Common myeloid progenitor, CD34-positive (primary cell): Measurements from ENCODE around the gene CDPF1.
"Not testable (repeated sequence)": the region's sequence is repeated elsewhere in the genome, so short reads cannot be mapped to it uniquely, and the experiment has no call there.

Experiments
- CTCF ChIA-PET: fragments of 350-600 bp; sonication (Branson Sonifier 250); formaldehyde crosslinking; loops from one replicate; lab custom pipeline; 2021; ENCODE audit warnings: antibody characterized with exemption; lab: Charles Lee
- POLR2A ChIA-PET: fragments of 350-600 bp; sonication (Branson Sonifier 250); formaldehyde crosslinking; loops from one replicate; lab custom pipeline; 2021; ENCODE audit warnings: antibody characterized with exemption; lab: Charles Lee
- DNase-seq, 3 donors: peaks; one replicate each; pipeline versions ENCODE4 v3.0.0 to v3.0.0-alpha.2; 2013
- H3K27ac ChIP-seq, 2 experiments: 1 replicate in 1 of 2; 2 replicates in 1 of 2; pipeline ENCODE4 v1.7.0; 2013; ENCODE audit warnings: inconsistent platforms in 2 of 2, low read length in 2 of 2, mild to moderate bottlenecking in 2 of 2, low read depth in 1 of 2, moderate library complexity in 1 of 2; ENCODE audit not compliant: severe bottlenecking in 2 of 2, insufficient read depth in 1 of 2, poor library complexity in 1 of 2
- H3K27me3 ChIP-seq, 5 experiments: replicated peaks in 2 of 5; 1 replicate in 3 of 5; 2 replicates in 2 of 5; pipeline versions ENCODE4 v1.6.1 to v1.7.0; 2013; ENCODE audit warnings: low read length in 4 of 5, mild to moderate bottlenecking in 2 of 5, moderate library complexity in 2 of 5, inconsistent platforms in 1 of 5; ENCODE audit not compliant: insufficient read depth in 5 of 5, control insufficient read depth in 4 of 5
- H3K36me3 ChIP-seq, 4 experiments: 1 replicate in 2 of 4; 2 replicates in 2 of 4; pipeline versions ENCODE4 v1.6.1 to v1.7.0; 2013; ENCODE audit warnings: low read length in 3 of 4, control low read depth in 1 of 4, mild to moderate bottlenecking in 1 of 4; ENCODE audit not compliant: control insufficient read depth in 4 of 4, insufficient read depth in 4 of 4
- H3K4me1 ChIP-seq, 4 experiments: 1 replicate in 3 of 4; 2 replicates in 1 of 4; pipeline versions ENCODE4 v1.6.1 to v1.7.1; 2013; ENCODE audit warnings: low read length in 3 of 4, mild to moderate bottlenecking in 3 of 4, control low read depth in 1 of 4, inconsistent platforms in 1 of 4, moderate library complexity in 1 of 4; ENCODE audit not compliant: control insufficient read depth in 4 of 4, insufficient read depth in 4 of 4; ENCODE audit errors: control extremely low read depth in 1 of 4
- H3K4me3 ChIP-seq, 7 experiments: 1 replicate in 4 of 7; 2 replicates in 3 of 7; pipeline versions ENCODE4 v1.5.1 to v1.7.0; 2013; ENCODE audit warnings: mild to moderate bottlenecking in 7 of 7, low read length in 6 of 7, moderate library complexity in 6 of 7, inconsistent platforms in 2 of 7, low read depth in 2 of 7, control low read depth in 1 of 7; ENCODE audit not compliant: insufficient read depth in 4 of 7, control insufficient read depth in 1 of 7; ENCODE audit errors: extremely low read depth in 1 of 7
- H3K9me3 ChIP-seq, 5 experiments: 1 replicate in 4 of 5; 2 replicates in 1 of 5; pipeline versions ENCODE4 v1.6.1 to v1.7.1; 2013; ENCODE audit warnings: low read length in 4 of 5, mild to moderate bottlenecking in 2 of 5, inconsistent platforms in 1 of 5, low read depth in 1 of 5, moderate library complexity in 1 of 5; ENCODE audit not compliant: control insufficient read depth in 4 of 5, insufficient read depth in 2 of 5; ENCODE audit errors: control extremely low read depth in 1 of 5
- WGBS: methylation state at CpG from one replicate; pipeline ENCODE4 v1.1.5; 2013; ENCODE audit not compliant: insufficient coverage; 5-methylcytosine and 5-hydroxymethylcytosine counted together

CDPF1 gene

DNA sequence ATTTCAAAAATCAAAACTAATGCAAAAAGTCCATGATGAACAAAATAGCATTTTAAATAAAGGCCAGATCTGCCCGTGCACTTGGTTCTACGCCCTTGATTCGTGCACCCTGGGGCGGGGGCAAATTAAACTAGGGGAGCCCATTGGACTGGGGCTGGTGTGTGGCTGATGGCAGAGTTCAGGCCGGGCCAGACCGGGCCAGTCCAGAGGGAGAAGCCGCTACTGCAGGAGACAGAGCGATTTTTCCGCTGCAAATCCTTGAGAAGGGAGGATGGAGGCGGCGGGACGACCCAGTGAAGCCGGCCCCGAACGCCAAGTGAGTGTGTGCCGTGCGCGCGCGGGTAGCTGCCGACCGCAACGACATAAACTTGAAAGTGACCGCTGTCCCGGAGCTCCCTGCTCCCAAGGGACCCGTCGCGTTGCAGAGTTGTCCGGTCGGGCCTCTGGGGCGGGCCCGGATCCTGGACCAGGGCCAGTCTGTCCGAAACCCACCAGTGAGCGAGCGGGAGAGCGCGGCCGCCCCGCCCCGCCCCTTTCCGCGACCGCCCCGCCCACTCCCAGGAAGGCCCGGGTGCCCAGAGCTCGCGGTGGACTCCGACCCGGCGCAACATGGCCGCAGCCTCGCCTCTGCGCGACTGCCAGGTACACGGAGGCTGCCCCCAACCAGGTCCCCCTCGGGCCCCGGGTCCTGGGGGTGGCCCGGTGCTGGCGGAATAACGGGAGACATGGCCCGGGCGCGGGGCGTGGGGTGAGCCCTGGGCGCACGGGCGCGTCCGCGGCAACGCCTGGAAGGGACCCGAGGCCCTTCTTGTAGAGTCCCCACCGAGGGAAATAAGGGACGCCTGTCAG lies 17.6 kb upstream of the CDPF1 start, which contains the start of gene TTC38:
Gene TTC38, plus strand, starts transcription at position 578 of the 849 bp plus-strand sequence. Its CDS starts 32 bp downstream, at position 610.
- DNase-seq: peak in 2 of 3 donors; percentile 48 to 74
- POLR2A ChIA-PET: interaction anchor here (1.9 kb wide), 1 partner anchor 21 kb away, joined by 5 read pairs; no protein-coding TSS in a partner anchor
- Histone ChIP-seq H3K36me3 (peaks cover 0 to 10% (median 4%) of the 10 kb centered on the region in 4 experiments), H3K27me3 (peaks cover 0 to 16% (median 8%) of the 10 kb centered on the region in 5 experiments), H3K4me3 (peak within 1 kb of the TSS; percentile 59 to 91 (median 75)), H3K27ac (peak within 1 kb of the TSS in 1 of 2 experiments; percentile 54), H3K4me1 (peaks cover 0 to 15% (median 9%) of the 10 kb centered on the region in 4 experiments), H3K9me3 (peaks cover 0 to 20% (median 0%) of the 10 kb centered on the region in 5 experiments)
- CTCF ChIA-PET: interaction anchor here (0.8 to 1.4 kb wide), 6 partner anchors 9 to 151 kb away, joined by 3 to 5 read pairs (median 3); partner anchors contain the start of gene GTSE1
- WGBS: under 1% methylated on average over 70 of the region's 74 CpGs

DNA sequence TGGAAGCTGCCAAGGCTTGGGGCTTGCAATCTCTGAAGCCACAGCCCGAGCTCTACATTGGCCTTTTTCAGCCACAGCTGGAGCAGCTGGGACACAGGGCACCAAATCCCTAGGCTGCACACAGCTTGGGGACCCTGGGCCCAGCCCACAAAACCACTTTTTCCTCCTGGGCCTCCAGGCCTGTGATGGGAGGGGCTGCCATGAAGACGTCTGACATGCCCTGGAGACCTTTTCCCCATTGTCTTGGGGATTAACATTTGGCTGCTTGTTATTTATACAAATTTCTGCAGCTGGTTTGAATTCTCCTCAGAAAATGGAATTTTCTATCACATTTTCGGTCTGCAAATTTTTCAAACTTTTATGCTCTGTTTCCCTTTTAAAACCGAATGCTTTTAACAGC lies 15.5 kb upstream of the CDPF1 start:
- CTCF ChIA-PET: interaction anchor here (0.6 to 1.1 kb wide), 2 partner anchors 15 to 42 kb away, joined by 3 read pairs; no protein-coding TSS in a partner anchor
- Histone ChIP-seq H3K4me1 (peaks cover 0 to 18% (median 11%) of the 10 kb centered on the region in 4 experiments), H3K9me3 (peaks cover 0 to 20% (median 2%) of the 10 kb centered on the region in 5 experiments), H3K27me3 (peaks cover 5 to 35% (median 18%) of the 10 kb centered on the region in 5 experiments)
- not testable (repeated sequence) for H3K27ac ChIP-seq, DNase-seq, H3K4me3 ChIP-seq, H3K36me3 ChIP-seq
- WGBS: 100% methylated on average over 3 of the region's 4 CpGs
- POLR2A ChIA-PET: interaction anchor here (0.6 to 0.7 kb wide), 3 partner anchors 10 to 29 kb away, joined by 3 to 7 read pairs (median 4); no protein-coding TSS in a partner anchor

- POLR2A ChIA-PET, CTCF ChIA-PET, H3K27ac ChIP-seq, DNase-seq, H3K4me3 ChIP-seq, H3K36me3 ChIP-seq: not testable (repeated sequence)
- Histone ChIP-seq H3K4me1 (peaks cover 0 to 21% (median 11%) of the 10 kb centered on the region in 4 experiments), H3K27me3 (peaks cover 8 to 40% (median 18%) of the 10 kb centered on the region in 5 experiments), H3K9me3 (peaks cover 0 to 20% (median 2%) of the 10 kb centered on the region in 5 experiments)
- WGBS: 100% methylated on average over 4 of the region's 6 CpGs
Measured at GRCh38 chr22:46264520-46264919, 14.4 kb upstream of the CDPF1 start.

DNA sequence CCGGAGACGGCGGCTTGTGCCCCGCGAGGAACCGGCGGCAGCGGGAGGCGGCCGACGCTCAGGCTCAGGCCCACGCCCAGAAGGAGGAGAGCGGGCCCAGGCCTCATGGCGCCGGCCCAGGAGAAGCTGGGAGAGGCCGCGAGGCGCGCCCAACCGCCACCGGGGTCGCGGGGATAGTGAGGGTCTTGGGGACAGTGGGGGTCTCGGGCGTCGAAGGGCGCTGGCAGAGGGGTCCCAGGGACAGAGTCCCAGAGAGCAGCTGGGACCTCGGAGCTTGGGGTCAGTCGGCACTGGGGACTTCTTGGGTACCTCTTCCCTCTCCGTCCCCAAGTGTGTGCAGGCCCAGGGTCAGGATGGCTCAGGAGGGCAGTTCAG lies 13.1 kb upstream of the CDPF1 start, which contains the start of gene PKDREJ:
Gene PKDREJ, minus strand, starts transcription at position 128 of the 375 bp plus-strand sequence. Its CDS starts 21 bp downstream, at position 107.
- Histone ChIP-seq H3K9me3 (peaks cover 0 to 20% (median 2%) of the 10 kb centered on the region in 5 experiments), H3K27me3 (peaks cover 8 to 40% (median 18%) of the 10 kb centered on the region in 5 experiments), H3K4me1 (peaks cover 4 to 29% (median 10%) of the 10 kb centered on the region in 4 experiments), H3K27ac (no peak within 1 kb of the TSS), H3K4me3 (peak within 1 kb of the TSS in 2 of 7 experiments; percentile 33 to 36), H3K36me3 (no peaks in the 10 kb centered on the region)
- 53% methylated on average over 28 of the region's 30 CpGs for WGBS
- ChIA-PET CTCF (interaction anchor here (1.1 to 2.4 kb wide), 6 partner anchors 23 to 105 kb away, joined by 3 to 9 read pairs (median 4); partner anchors contain the start of gene GTSE1), POLR2A (interaction anchor here (1.4 kb wide), 1 partner anchor 19 kb away, joined by 3 read pairs; no protein-coding TSS in a partner anchor)
- DNase-seq: no peak

- POLR2A ChIA-PET: interaction anchor here (1.4 kb wide), 1 partner anchor 18 kb away, joined by 3 read pairs; no protein-coding TSS in a partner anchor
- Histone ChIP-seq H3K4me3 (peak overlapping the region in 2 of 7 experiments; percentile 33 to 36), H3K27me3 (peaks cover 8 to 40% (median 18%) of the 10 kb centered on the region in 5 experiments), H3K4me1 (peaks cover 4 to 27% (median 8%) of the 10 kb centered on the region in 4 experiments), H3K9me3 (peaks cover 0 to 20% (median 2%) of the 10 kb centered on the region in 5 experiments), H3K36me3 (no peaks in the 10 kb centered on the region), H3K27ac (no peak overlapping the region)
- WGBS: 9% methylated on average over 91 of the region's 109 CpGs
- CTCF ChIA-PET: interaction anchor here (0.9 to 2.4 kb wide), 8 partner anchors 11 to 105 kb away, joined by 3 to 10 read pairs (median 4); partner anchors contain the start of gene GTSE1
- DNase-seq: peak; percentile 78 to 87 (median 81)
Measured at GRCh38 chr22:46262449-46263215, 12.5 kb upstream of the CDPF1 start.

- Histone ChIP-seq H3K27me3 (peaks cover 8 to 37% (median 17%) of the 10 kb centered on the region in 5 experiments), H3K4me1 (peaks cover 0 to 22% (median 8%) of the 10 kb centered on the region in 4 experiments), H3K36me3 (no peaks in the 10 kb centered on the region), H3K4me3 (no peak overlapping the region), H3K9me3 (peaks cover 0 to 11% (median 2%) of the 10 kb centered on the region in 5 experiments), H3K27ac (no peak overlapping the region)
- 90% methylated on average over 6 of the region's 6 CpGs for WGBS
- no peak for DNase-seq
- CTCF ChIA-PET: interaction anchor here (0.7 to 1.8 kb wide), 4 partner anchors 10 to 143 kb away, joined by 3 to 4 read pairs (median 4); partner anchors contain the start of gene CDPF1
- POLR2A ChIA-PET: interaction anchor here (0.7 kb wide), 1 partner anchor 9 kb away, joined by 3 read pairs; no protein-coding TSS in a partner anchor
Measured at GRCh38 chr22:46260038-46260437, 9.9 kb upstream of the CDPF1 start.
